ENCODE data around the gene CLCN6.
"Not testable (repeated sequence)": the region's sequence is repeated elsewhere in the genome, so short reads cannot be mapped to it uniquely, and the experiment has no call there.

Gene CLCN6

GRCh38 chr1:11795238-11795890 lies 10.6 kb upstream of the CLCN6 start:
- no peak for DNase-seq

- no peak for DNase-seq
Measured at GRCh38 chr1:11796036-11796828, 9.8 kb upstream of the CLCN6 start.

- DNase-seq: no peak
Measured at GRCh38 chr1:11797525-11798216, 8.3 kb upstream of the CLCN6 start.

- DNase-seq: no peak
Measured at GRCh38 chr1:11799099-11799498, 6.9 kb upstream of the CLCN6 start.

GRCh38 chr1:11799896-11800295 lies 6.1 kb upstream of the CLCN6 start:
- no peak for DNase-seq

GRCh38 chr1:11800391-11800755 lies 5.6 kb upstream of the CLCN6 start:
- DNase-seq: no peak

- no peak for DNase-seq
Measured at GRCh38 chr1:11800756-11801433, 5.1 kb upstream of the CLCN6 start.

GRCh38 chr1:11802616-11802972 lies 3.4 kb upstream of the CLCN6 start:
- DNase-seq: no peak

GRCh38 chr1:11802973-11803885 lies 2.8 kb upstream of the CLCN6 start:
- peak; percentile 49 for DNase-seq

GRCh38 chr1:11803924-11804665 lies 1.9 kb upstream of the CLCN6 start:
- not testable (repeated sequence) for DNase-seq

GRCh38 chr1:11804666-11805421 lies 1.1 kb upstream of the CLCN6 start:
- DNase-seq: no peak

- peak; percentile 53 for DNase-seq
Measured at GRCh38 chr1:11806307-11806936, 431 bp downstream of the CLCN6 start.

- no peak for DNase-seq
Measured at GRCh38 chr1:11807133-11807532, 1.1 kb downstream of the CLCN6 start.

- DNase-seq: no peak
Measured at GRCh38 chr1:11813021-11813420, 7.0 kb downstream of the CLCN6 start.

- DNase-seq: no peak
Measured at GRCh38 chr1:11817192-11817591, 11.2 kb downstream of the CLCN6 start.

GRCh38 chr1:11822091-11822490 lies 16.1 kb downstream of the CLCN6 start:
- no peak for DNase-seq

GRCh38 chr1:11823366-11824137 lies 17.6 kb downstream of the CLCN6 start:
- DNase-seq: no peak

GRCh38 chr1:11825131-11825530 lies 19.1 kb downstream of the CLCN6 start:
- no peak for DNase-seq

GRCh38 chr1:11826946-11827345 lies 21.0 kb downstream of the CLCN6 start:
- no peak for DNase-seq

- no peak for DNase-seq
Measured at GRCh38 chr1:11828511-11828910, 22.5 kb downstream of the CLCN6 start.

Measured in 8988T (cell line).